Mesenchymal stem cell (in vitro differentiated cells and primary cell): ENCODE results near the gene FKBP14.

Source experiments
- DNase-seq: peaks from one replicate; pipeline ENCODE4 v3.0.0-alpha.2; 2013
- H2AFZ ChIP-seq: one replicate; pipeline ENCODE4 v1.6.1; 2013; ENCODE audit warnings: low read depth, mild to moderate bottlenecking, control low read depth, inconsistent platforms, low read length, moderate library complexity
- H2AK5ac ChIP-seq: 2 replicates; pipeline ENCODE4 v1.6.1; 2013; ENCODE audit warnings: low read length, moderate library complexity, mild to moderate bottlenecking, inconsistent platforms; ENCODE audit not compliant: severe bottlenecking
- H2BK120ac ChIP-seq: one replicate; pipeline ENCODE4 v1.6.1; 2013; ENCODE audit warnings: low read depth, mild to moderate bottlenecking, inconsistent platforms, low read length, moderate library complexity
- H2BK12ac ChIP-seq, 2 experiments: one replicate each; pipeline ENCODE4 v1.6.1; 2013; ENCODE audit warnings: inconsistent platforms in 2 of 2, low read length in 2 of 2, mild to moderate bottlenecking in 2 of 2, moderate library complexity in 2 of 2, control low read depth in 1 of 2
- H2BK15ac ChIP-seq: one replicate; pipeline ENCODE4 v1.6.1; 2013; ENCODE audit warnings: mild to moderate bottlenecking, low read depth, inconsistent platforms; ENCODE audit not compliant: poor library complexity, severe bottlenecking
- H2BK5ac ChIP-seq: 2 replicates; pipeline ENCODE4 v1.6.1; 2013; ENCODE audit warnings: low read depth, mild to moderate bottlenecking, low read length, control low read depth, inconsistent platforms; ENCODE audit not compliant: poor library complexity, severe bottlenecking
- H3K14ac ChIP-seq, 2 experiments: one replicate each; pipeline ENCODE4 v1.6.1; 2013; ENCODE audit warnings: inconsistent platforms in 2 of 2, low read length in 2 of 2, control low read depth in 1 of 2, mild to moderate bottlenecking in 1 of 2, moderate library complexity in 1 of 2
- H3K18ac ChIP-seq, 2 experiments: one replicate each; pipeline ENCODE4 v1.6.1; 2013; ENCODE audit warnings: inconsistent platforms in 2 of 2, low read length in 2 of 2, control low read depth in 1 of 2, low read depth in 1 of 2, mild to moderate bottlenecking in 1 of 2
- H3K23ac ChIP-seq, 2 experiments: one replicate each; pipeline ENCODE4 v1.6.1; 2013; ENCODE audit warnings: inconsistent platforms in 2 of 2, low read length in 2 of 2, mild to moderate bottlenecking in 2 of 2, moderate library complexity in 2 of 2, control low read depth in 1 of 2
- H3K27ac ChIP-seq: 2 replicates; pipeline ENCODE4 v1.5.1; 2013; ENCODE audit warnings: mild to moderate bottlenecking, moderate library complexity, low read length, control low read depth, inconsistent platforms; ENCODE audit not compliant: poor library complexity, severe bottlenecking
- H3K27me3 ChIP-seq, 2 experiments: 2 replicates each; pipeline versions ENCODE4 v1.6.1 to v1.7.0; 2013; ENCODE audit warnings: low read length in 2 of 2, mild to moderate bottlenecking in 2 of 2, moderate library complexity in 2 of 2, control low read depth in 1 of 2, inconsistent platforms in 1 of 2; ENCODE audit not compliant: control insufficient read depth in 1 of 2, insufficient read depth in 1 of 2
- H3K36me3 ChIP-seq, 2 experiments: 2 replicates each; pipeline versions ENCODE4 v1.6.1 to v1.7.0; 2013; ENCODE audit warnings: low read length in 2 of 2, control low read depth in 1 of 2, inconsistent platforms in 1 of 2, low read depth in 1 of 2, mild to moderate bottlenecking in 1 of 2; ENCODE audit not compliant: insufficient read depth in 2 of 2, control insufficient read depth in 1 of 2
- H3K4ac ChIP-seq, 2 experiments: one replicate each; pipeline ENCODE4 v1.6.1; 2013; ENCODE audit warnings: inconsistent platforms in 2 of 2, low read length in 2 of 2, mild to moderate bottlenecking in 2 of 2, moderate library complexity in 2 of 2, control low read depth in 1 of 2, low read depth in 1 of 2
- H3K4me1 ChIP-seq: 2 replicates; pipeline ENCODE4 v1.6.1; 2013; ENCODE audit warnings: low read depth, low read length, control low read depth; ENCODE audit not compliant: control insufficient read depth, insufficient read depth
- H3K4me2 ChIP-seq: 2 replicates; pipeline ENCODE4 v1.6.1; 2013; ENCODE audit warnings: low read length, mild to moderate bottlenecking, inconsistent platforms; ENCODE audit not compliant: poor library complexity, severe bottlenecking
- H3K4me3 ChIP-seq, 2 experiments: 2 replicates each; pipeline versions ENCODE4 v1.5.1 to v1.7.0; 2013; ENCODE audit warnings: low read length in 2 of 2, mild to moderate bottlenecking in 2 of 2, control low read depth in 1 of 2, low read depth in 1 of 2; ENCODE audit not compliant: insufficient read depth in 1 of 2
- H3K79me1 ChIP-seq: replicated peaks from 2 replicates; pipeline ENCODE4 v1.6.1; 2013; ENCODE audit warnings: mild to moderate bottlenecking, control low read depth, low read length, inconsistent platforms; ENCODE audit not compliant: poor library complexity, severe bottlenecking
- H3K9ac ChIP-seq: 2 replicates; pipeline ENCODE4 v1.7.0; 2013; ENCODE audit warnings: mild to moderate bottlenecking, low read length, moderate library complexity
- H3K9me3 ChIP-seq: 2 replicates; pipeline ENCODE4 v1.7.0; 2013; ENCODE audit warnings: mild to moderate bottlenecking, low read length; ENCODE audit not compliant: control insufficient read depth
- H4K8ac ChIP-seq: one replicate; pipeline ENCODE4 v1.6.1; 2013; ENCODE audit warnings: inconsistent platforms, mild to moderate bottlenecking, low read length, moderate library complexity
- H4K91ac ChIP-seq: one replicate; pipeline ENCODE4 v1.6.1; 2013; ENCODE audit warnings: mild to moderate bottlenecking, low read length, inconsistent platforms
- WGBS: methylation state at CpG from one replicate; pipeline ENCODE4 v1.1.7; 2013; ENCODE audit warnings: mixed read lengths; 5-methylcytosine and 5-hydroxymethylcytosine counted together

FKBP14 gene

GRCh38 chr7:29989257-29989995 is 37.1 kb downstream of the FKBP14 start, which contains the start of gene SCRN1:
Gene SCRN1 (minus strand): TSS chr7:29989801. CDS start chr7:29969067, 20,734 bp downstream.
- peak within 1 kb of the TSS; percentile 92 for H2AFZ ChIP-seq
- H4K8ac ChIP-seq, result peak within 1 kb of the TSS; percentile 95
- H2BK5ac ChIP-seq, result peak within 1 kb of the TSS; percentile 92
- H2BK15ac ChIP-seq, result peak within 1 kb of the TSS; percentile 15
- peaks cover 0 to 5% of the 10 kb centered on the region in 2 experiments for H3K36me3 ChIP-seq
- no peak within 1 kb of the TSS for H2AK5ac ChIP-seq
- peak within 1 kb of the TSS; percentile 89 for H3K4me2 ChIP-seq
- H3K18ac ChIP-seq, result peak within 1 kb of the TSS; percentile 86 to 100
- H3K4ac ChIP-seq, result peak within 1 kb of the TSS; percentile 82 to 99
- peak within 1 kb of the TSS; percentile 71 to 76 for H2BK12ac ChIP-seq
- peak within 1 kb of the TSS; percentile 1 to 66 for H3K23ac ChIP-seq
- peak within 1 kb of the TSS; percentile 40 to 71 for H3K14ac ChIP-seq
- peak; percentile 50 for DNase-seq
- no peaks in the 10 kb centered on the region for H3K27me3 ChIP-seq
- peak within 1 kb of the TSS; percentile 93 for H2BK120ac ChIP-seq
- peak within 1 kb of the TSS; percentile 83 to 84 for H3K4me3 ChIP-seq
- H3K9ac ChIP-seq, result peak within 1 kb of the TSS; percentile 94
- peak within 1 kb of the TSS; percentile 98 for H4K91ac ChIP-seq
- peak within 1 kb of the TSS; percentile 99 for H3K27ac ChIP-seq
- under 1% methylated on average over 48 of the region's 79 CpGs for WGBS
- H3K79me1 ChIP-seq, result peaks cover 7% of the 10 kb centered on the region
- peaks cover 10% of the 10 kb centered on the region for H3K9me3 ChIP-seq
- H3K4me1 ChIP-seq, result peaks cover 14% of the 10 kb centered on the region

GRCh38 chr7:29988424-29989256 is 37.9 kb downstream of the FKBP14 start:
- H3K4ac ChIP-seq, result peak overlapping the region; percentile 42 to 99
- peak overlapping the region; percentile 93 for H2BK120ac ChIP-seq
- H3K4me1 ChIP-seq, result peaks cover 14% of the 10 kb centered on the region
- no peaks in the 10 kb centered on the region for H3K27me3 ChIP-seq
- H3K9ac ChIP-seq, result peak overlapping the region; percentile 94
- under 1% methylated on average over 57 of the region's 75 CpGs for WGBS
- peak overlapping the region; percentile 83 to 84 for H3K4me3 ChIP-seq
- DNase-seq, result peak; percentile 91
- H2BK5ac ChIP-seq, result peak overlapping the region; percentile 92
- H3K23ac ChIP-seq, result peak overlapping the region; percentile 1 to 66
- peak overlapping the region; percentile 32 to 76 for H2BK12ac ChIP-seq
- H2AFZ ChIP-seq, result peak overlapping the region; percentile 81
- peak overlapping the region; percentile 95 for H4K8ac ChIP-seq
- H3K14ac ChIP-seq, result peak overlapping the region in 1 of 2 experiments; percentile 91
- peak overlapping the region; percentile 89 for H3K4me2 ChIP-seq
- peaks cover 7% of the 10 kb centered on the region for H3K9me3 ChIP-seq
- H2BK15ac ChIP-seq, result peak overlapping the region; percentile 15
- peak overlapping the region; percentile 86 to 100 for H3K18ac ChIP-seq
- H3K79me1 ChIP-seq, result peaks cover 7% of the 10 kb centered on the region
- H3K27ac ChIP-seq, result peak overlapping the region; percentile 99
- peak overlapping the region; percentile 98 for H2AK5ac ChIP-seq
- peak overlapping the region; percentile 98 for H4K91ac ChIP-seq
- H3K36me3 ChIP-seq, result peaks cover 0 to 5% of the 10 kb centered on the region in 2 experiments

- Histone ChIP-seq H3K27me3 (no peaks in the 10 kb centered on the region), H3K14ac (peak overlapping the region in 1 of 2 experiments; percentile 90), H4K8ac (peak overlapping the region; percentile 89), H3K9me3 (peaks cover 4% of the 10 kb centered on the region), H3K9ac (peak overlapping the region; percentile 94), H3K4me1 (peaks cover 14% of the 10 kb centered on the region), H3K4me3 (peak overlapping the region in 1 of 2 experiments; percentile 83), H3K36me3 (peaks cover 0 to 5% of the 10 kb centered on the region in 2 experiments), H2BK12ac (peak overlapping the region; percentile 77 to 82), H2AFZ (no peak overlapping the region), H3K4ac (peak overlapping the region; percentile 90 to 99), H2BK15ac (peak overlapping the region; percentile 48), H3K27ac (peak overlapping the region; percentile 99), H3K18ac (peak overlapping the region; percentile 86 to 100), H2BK120ac (peak overlapping the region; percentile 68), H3K4me2 (peak overlapping the region; percentile 89), H2AK5ac (peak overlapping the region; percentile 99), H3K79me1 (peaks cover 7% of the 10 kb centered on the region), H2BK5ac (peak overlapping the region; percentile 70), H4K91ac (peak overlapping the region; percentile 90), H3K23ac (no peak overlapping the region)
- peak; percentile 93 for DNase-seq
- 8% methylated on average over 6 of the region's 8 CpGs for WGBS
Observed at GRCh38 chr7:29987811-29988317, 38.6 kb downstream of the FKBP14 start.
